Keratinocyte (primary cell): Measurements from ENCODE around the gene SPEF1. TPM values are rescaled to one million over a fixed set of nuclear protein-coding genes. Genes with fewer than 3 reads are reported as not detected.

Experiments used
- DNase-seq: peaks from one replicate; pipeline ENCODE4 v3.0.0-alpha.2; 2011; ENCODE audit warnings: low read depth, missing footprints, low spot score
- FAIRE-seq: peaks from 2 replicates; lab custom pipeline; 2011; peaks lifted over from hg19 to GRCh38; lab: Jason Lieb, UNC
- H2AFZ ChIP-seq: 2 replicates; pipeline ENCODE4 v1.6.0; 2012; ENCODE audit warnings: low read length, control low read depth, inconsistent platforms; ENCODE audit not compliant: control insufficient read depth
- H3K27ac ChIP-seq: 2 replicates; pipeline ENCODE4 v1.5.1; 2011; ENCODE audit warnings: low read length; ENCODE audit not compliant: control insufficient read depth, insufficient read depth
- H3K27me3 ChIP-seq: 3 replicates; pipeline ENCODE4 v1.6.0; 2011; ENCODE audit warnings: low read length; ENCODE audit not compliant: control insufficient read depth, insufficient read depth; ENCODE audit errors: extremely low read depth
- H3K36me3 ChIP-seq, 2 experiments: 2 replicates in 1 of 2; 3 replicates in 1 of 2; pipeline ENCODE4 v1.5.1; 2011; ENCODE audit warnings: low read length in 2 of 2, mild to moderate bottlenecking in 1 of 2; ENCODE audit not compliant: control insufficient read depth in 2 of 2, insufficient read depth in 2 of 2; ENCODE audit errors: extremely low read depth in 1 of 2
- H3K4me1 ChIP-seq: 3 replicates; pipeline ENCODE4 v1.5.1; 2011; ENCODE audit warnings: low read length; ENCODE audit not compliant: control insufficient read depth, insufficient read depth; ENCODE audit errors: extremely low read depth
- H3K4me2 ChIP-seq: 3 replicates; pipeline ENCODE4 v1.6.0; 2011; ENCODE audit warnings: low read depth, low read length; ENCODE audit not compliant: control insufficient read depth, insufficient read depth; ENCODE audit errors: extremely low read depth
- H3K4me3 ChIP-seq, 3 experiments: fragments of 200-600 bp in 1 of 3; sonication (generic) in 1 of 3; 2 replicates in 2 of 3; 3 replicates in 1 of 3; pipeline ENCODE4 v1.5.1; 2011 to 2016; ENCODE audit warnings: low read length in 3 of 3, mild to moderate bottlenecking in 3 of 3, control low read depth in 2 of 3, inconsistent platforms in 1 of 3, low read depth in 1 of 3, mixed read lengths in 1 of 3, mixed run types in 1 of 3, moderate library complexity in 1 of 3; ENCODE audit not compliant: control insufficient read depth in 2 of 3, insufficient read depth in 2 of 3; ENCODE audit errors: extremely low read depth in 1 of 3
- H3K79me2 ChIP-seq: 2 replicates; pipeline ENCODE4 v1.6.0; 2012; ENCODE audit warnings: low read length; ENCODE audit not compliant: control insufficient read depth, insufficient read depth
- H3K9ac ChIP-seq: 3 replicates; pipeline ENCODE4 v1.6.0; 2011; ENCODE audit warnings: low read length; ENCODE audit not compliant: control insufficient read depth, insufficient read depth; ENCODE audit errors: extremely low read depth
- H3K9me1 ChIP-seq: 3 replicates; pipeline ENCODE4 v1.6.0; 2011; ENCODE audit warnings: low read length; ENCODE audit not compliant: control insufficient read depth, insufficient read depth; ENCODE audit errors: extremely low read depth
- H3K9me3 ChIP-seq: 2 replicates; pipeline ENCODE4 v1.5.1; 2012; ENCODE audit warnings: low read depth, low read length; ENCODE audit not compliant: control insufficient read depth
- H4K20me1 ChIP-seq: 3 replicates; pipeline ENCODE4 v1.6.0; 2011; ENCODE audit warnings: low read length; ENCODE audit not compliant: control insufficient read depth, insufficient read depth; ENCODE audit errors: extremely low read depth
- EZH2 ChIP-seq: IDR thresholded peaks from one replicate; pipeline ENCODE4 v1.6.1; 2012; ENCODE audit warnings: inconsistent platforms, mild to moderate bottlenecking, low read length, moderate library complexity
- dilution Hi-C: fragments of 300-500 bp; cut with MboI; formaldehyde crosslinking; loops from one replicate; pipeline ENCODE4 v1.7.0; 2020; ENCODE audit warnings: low sequenced_read_pairs; ENCODE audit not compliant: extremely low pct_ligation_motif_present
- polyA plus RNA-seq, 5 experiments: library from polyadenylated mRNA; depleted of rRNA in 3 of 5; stranded (reverse) in 3 of 5; stranded (forward) in 1 of 5; unstranded in 1 of 5; fragments of >200 nt; gene quantifications; 1 replicate in 1 of 5; 2 replicates in 3 of 5; 3 replicates in 1 of 5; pipeline versions ENCODE4 v1.2.1 to v1.2.3, GENCODE V29; 2011 to 2012; ENCODE audit warnings: missing spikeins in 2 of 5, low read depth in 1 of 5, low replicate concordance in 1 of 5
- TF ChIP-seq, protein P1 (sequence below), 3 experiments: IDR thresholded peaks in 1 of 3; conservative IDR thresholded peaks in 1 of 3; optimal IDR thresholded peaks in 1 of 3; 2 replicates in 2 of 3; 3 replicates in 1 of 3; pipeline versions ENCODE3 to v1.5.1; 2011; ENCODE audit warnings: low read length in 3 of 3, mild to moderate bottlenecking in 3 of 3, moderate library complexity in 2 of 3, control low read depth in 1 of 3, inconsistent platforms in 1 of 3; ENCODE audit not compliant: insufficient read depth in 2 of 3; ENCODE audit errors: extremely low read depth in 1 of 3

The SPEF1 gene
- polyA plus RNA-seq, 1 donor (not counting 4 experiments of a cell fraction or from before 2014, with no cell fraction given), result 0.07 TPM

DNA sequence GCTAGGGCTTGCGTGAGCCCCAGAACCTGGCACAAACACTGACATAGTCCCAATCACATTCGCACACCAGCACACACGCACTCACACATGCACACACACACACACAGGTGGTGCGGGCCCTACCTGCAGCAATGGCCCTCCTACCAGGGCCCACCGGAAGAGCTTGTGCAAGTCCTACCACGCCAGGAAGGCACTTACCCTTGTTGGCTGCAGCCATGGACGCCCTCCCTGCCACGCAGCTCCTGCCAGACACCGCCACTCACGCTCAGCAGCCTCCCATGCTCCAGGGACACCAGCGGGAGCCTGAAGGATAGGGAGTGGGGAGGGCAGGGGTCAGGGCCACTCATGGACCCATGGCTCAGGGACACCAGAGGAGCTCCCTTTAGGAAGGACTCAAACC is 21.4 kb downstream of the SPEF1 start:
- H3K27ac ChIP-seq, result no peak overlapping the region
- FAIRE-seq, result no peak
- no peak for DNase-seq
- H3K4me3 ChIP-seq, result no peak overlapping the region
- peaks cover 4% of the 10 kb centered on the region for H3K79me2 ChIP-seq
- H3K9me3 ChIP-seq, result no peaks in the 10 kb centered on the region
- H3K27me3 ChIP-seq, result no peaks in the 10 kb centered on the region
- H3K4me2 ChIP-seq, result no peak overlapping the region
- no peaks in the 10 kb centered on the region for H4K20me1 ChIP-seq
- no peaks in the 10 kb centered on the region for H3K9me1 ChIP-seq
- no peaks in the 10 kb centered on the region for H3K4me1 ChIP-seq
- dilution Hi-C loops, result no loop called here
- no peak for TF ChIP-seq EZH2
- TF ChIP-seq, protein P1, sequence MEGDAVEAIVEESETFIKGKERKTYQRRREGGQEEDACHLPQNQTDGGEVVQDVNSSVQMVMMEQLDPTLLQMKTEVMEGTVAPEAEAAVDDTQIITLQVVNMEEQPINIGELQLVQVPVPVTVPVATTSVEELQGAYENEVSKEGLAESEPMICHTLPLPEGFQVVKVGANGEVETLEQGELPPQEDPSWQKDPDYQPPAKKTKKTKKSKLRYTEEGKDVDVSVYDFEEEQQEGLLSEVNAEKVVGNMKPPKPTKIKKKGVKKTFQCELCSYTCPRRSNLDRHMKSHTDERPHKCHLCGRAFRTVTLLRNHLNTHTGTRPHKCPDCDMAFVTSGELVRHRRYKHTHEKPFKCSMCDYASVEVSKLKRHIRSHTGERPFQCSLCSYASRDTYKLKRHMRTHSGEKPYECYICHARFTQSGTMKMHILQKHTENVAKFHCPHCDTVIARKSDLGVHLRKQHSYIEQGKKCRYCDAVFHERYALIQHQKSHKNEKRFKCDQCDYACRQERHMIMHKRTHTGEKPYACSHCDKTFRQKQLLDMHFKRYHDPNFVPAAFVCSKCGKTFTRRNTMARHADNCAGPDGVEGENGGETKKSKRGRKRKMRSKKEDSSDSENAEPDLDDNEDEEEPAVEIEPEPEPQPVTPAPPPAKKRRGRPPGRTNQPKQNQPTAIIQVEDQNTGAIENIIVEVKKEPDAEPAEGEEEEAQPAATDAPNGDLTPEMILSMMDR (optimal IDR thresholded peaks at IDR 0.05 in 1 of 3, IDR thresholded peaks at IDR 0.05 in 1 of 3, conservative IDR thresholded peaks at IDR 0.05 in 1 of 3; ENCODE audit: extremely low read depth in 1 of 3, insufficient read depth in 2 of 3, low read length in 3 of 3), result no peak
- no peak overlapping the region for H3K9ac ChIP-seq
- no peak overlapping the region for H2AFZ ChIP-seq
- peaks cover 4 to 18% of the 10 kb centered on the region in 2 experiments for H3K36me3 ChIP-seq

DNA sequence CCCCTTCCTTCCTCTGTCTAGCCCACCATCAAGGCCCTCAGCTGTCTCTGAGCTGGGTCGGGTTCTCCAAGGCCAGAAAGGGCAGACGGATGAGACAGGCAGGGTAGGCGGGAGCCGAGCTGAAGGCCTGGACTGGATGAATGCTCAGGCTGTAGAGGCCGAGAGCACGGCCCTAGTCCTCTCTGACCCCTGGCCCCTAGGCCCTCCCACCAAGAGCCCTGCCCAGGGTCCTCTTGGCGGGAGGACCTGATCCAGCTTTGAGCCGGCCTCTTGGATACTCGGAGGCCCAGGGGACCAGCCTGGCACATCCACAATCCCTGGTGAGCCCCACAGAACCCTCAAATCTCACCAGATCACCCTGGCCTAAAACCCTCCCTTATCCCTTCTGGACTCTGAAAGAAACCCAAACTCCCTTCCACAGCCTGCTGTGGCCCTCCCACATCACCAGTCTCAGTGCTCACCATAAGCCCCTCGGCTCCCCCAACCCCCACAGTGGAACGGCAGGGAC is 21.9 kb downstream of the SPEF1 start:
- H3K36me3 ChIP-seq, result peaks cover 4 to 16% of the 10 kb centered on the region in 2 experiments
- DNase-seq (no peak), FAIRE-seq (no peak)
- TF ChIP-seq EZH2, result no peak
- TF ChIP-seq, protein P1 (optimal IDR thresholded peaks at IDR 0.05 in 1 of 3, IDR thresholded peaks at IDR 0.05 in 1 of 3, conservative IDR thresholded peaks at IDR 0.05 in 1 of 3; ENCODE audit: extremely low read depth in 1 of 3, insufficient read depth in 2 of 3, low read length in 3 of 3), result no peak
- dilution Hi-C loops, result no loop called here
- H3K4me2 ChIP-seq, result no peak overlapping the region
- H3K9ac ChIP-seq, result no peak overlapping the region
- no peak overlapping the region for H3K27ac ChIP-seq
- no peaks in the 10 kb centered on the region for H3K9me3 ChIP-seq
- H4K20me1 ChIP-seq, result no peaks in the 10 kb centered on the region
- no peaks in the 10 kb centered on the region for H3K9me1 ChIP-seq
- no peak overlapping the region for H2AFZ ChIP-seq
- H3K79me2 ChIP-seq, result peaks cover 3% of the 10 kb centered on the region
- H3K27me3 ChIP-seq, result no peaks in the 10 kb centered on the region
- H3K4me3 ChIP-seq, result no peak overlapping the region
- H3K4me1 ChIP-seq, result no peaks in the 10 kb centered on the region
